ENCODE results near the gene SMIM41. TPM values are rescaled to one million over a fixed set of nuclear protein-coding genes. Genes with fewer than 3 reads are reported as not detected.

SMIM41 gene
- total RNA-seq, 1 experiment from 2014 or later = not detected

- intact Hi-C loops (cut with micrococcal nuclease) = no loop called here
- no peak for TF ChIP-seq CTCF (conservative IDR thresholded peaks at IDR 0.05; ENCODE audit: low read depth, low read length)
- TF ChIP-seq EZH2phosphoT487 (IDR thresholded peaks at IDR 0.05; ENCODE audit: borderline replicate concordance, low read length) = no peak
- TF ChIP-seq EZH2 (IDR thresholded peaks at IDR 0.05; ENCODE audit: low read length, unreplicated experiment) = no peak
- H3K4me1 ChIP-seq (ENCODE audit: insufficient read depth, low read length) = no peaks in the 10 kb centered on the region
- H2AFZ ChIP-seq (ENCODE audit: low read length) = no peak overlapping the region
- no peak overlapping the region for H3K27ac ChIP-seq (ENCODE audit: low read length)
- H3K4me2 ChIP-seq (ENCODE audit: low read length) = no peak overlapping the region
- CTCF ChIA-PET = no interaction called here
- no peak for DNase-seq
- no peaks in the 10 kb centered on the region for H3K27me3 ChIP-seq (ENCODE audit: low read length)
- no peaks in the 10 kb centered on the region for H3K79me2 ChIP-seq (ENCODE audit: low read length)
- no TSS peak for BruUV-seq (replicated peaks)
- H3K9me3 ChIP-seq (ENCODE audit: low read length) = no peaks in the 10 kb centered on the region
- no peaks in the 10 kb centered on the region for H4K20me1 ChIP-seq (ENCODE audit: low read length)
- H3F3A ChIP-seq (ENCODE audit: low read length, unreplicated experiment) = no peaks in the 10 kb centered on the region
- POLR2A ChIA-PET (ENCODE audit: unreplicated experiment) = no interaction called here
- no peak for ATAC-seq
- no peaks in the 10 kb centered on the region for H3K9me2 ChIP-seq (replicated peaks; ENCODE audit: low read length)
- H3K4me3 ChIP-seq (ENCODE audit: low read length) = no peak overlapping the region
- no peaks in the 10 kb centered on the region for H3K36me3 ChIP-seq (ENCODE audit: low read depth, low read length)
- H3K9ac ChIP-seq (ENCODE audit: low read length) = no peak overlapping the region
These were observed 7.7 kb downstream of the SMIM41 start for GRCh38 chr12:52086944-52087835.

GRCh38 chr12:52087961-52088820 lies 8.7 kb downstream of the SMIM41 start:
- Histone ChIP-seq H4K20me1 (ENCODE audit: low read length) (no peaks in the 10 kb centered on the region), H3F3A (ENCODE audit: low read length, unreplicated experiment) (no peaks in the 10 kb centered on the region), H3K27ac (ENCODE audit: low read length) (no peak overlapping the region), H3K4me1 (ENCODE audit: insufficient read depth, low read length) (no peaks in the 10 kb centered on the region), H3K4me3 (ENCODE audit: low read length) (no peak overlapping the region), H3K9me2 (replicated peaks; ENCODE audit: low read length) (no peaks in the 10 kb centered on the region), H3K4me2 (ENCODE audit: low read length) (no peak overlapping the region), H3K27me3 (ENCODE audit: low read length) (no peaks in the 10 kb centered on the region), H2AFZ (ENCODE audit: low read length) (no peak overlapping the region), H3K9ac (ENCODE audit: low read length) (no peak overlapping the region), H3K79me2 (ENCODE audit: low read length) (no peaks in the 10 kb centered on the region), H3K9me3 (ENCODE audit: low read length) (no peaks in the 10 kb centered on the region), H3K36me3 (ENCODE audit: low read depth, low read length) (no peaks in the 10 kb centered on the region)
- TF ChIP-seq CTCF (conservative IDR thresholded peaks at IDR 0.05; ENCODE audit: low read depth, low read length) = no peak
- TF ChIP-seq EZH2phosphoT487 (IDR thresholded peaks at IDR 0.05; ENCODE audit: borderline replicate concordance, low read length) = no peak
- no peak for TF ChIP-seq EZH2 (IDR thresholded peaks at IDR 0.05; ENCODE audit: low read length, unreplicated experiment)
- ATAC-seq (no peak), DNase-seq (no peak)
- BruUV-seq (replicated peaks) = no TSS peak
- intact Hi-C loops (cut with micrococcal nuclease) = no loop called here
- ChIA-PET CTCF (no interaction called here), POLR2A (ENCODE audit: unreplicated experiment) (no interaction called here)

Measured in PC-3 (cell line).